Measurements from ENCODE around the gene PPFIA4. TPM values are rescaled to one million over a fixed set of nuclear protein-coding genes. Genes with fewer than 3 reads are reported as not detected.

PPFIA4 gene
- polyA plus RNA-seq, 3 donors from 2014 or later = not detected

GRCh38 chr1:203028784-203029553 is 2.7 kb downstream of the PPFIA4 start:
- no peak overlapping the region for H3K27ac Mint-ChIP-seq
- DNase-seq = no peak
- H3K4me1 Mint-ChIP-seq = peaks cover 20 to 21% of the 10 kb centered on the region in 2 donors
- H3K27me3 Mint-ChIP-seq (ENCODE audit: low read depth in 3 of 3) = peaks cover 0 to 5% (median 5%) of the 10 kb centered on the region in 3 donors
- H3K9me3 Mint-ChIP-seq = no peaks in the 10 kb centered on the region
- H3K4me3 Mint-ChIP-seq = no peak overlapping the region
- H3K36me3 Mint-ChIP-seq = no peaks in the 10 kb centered on the region

GRCh38 chr1:203031467-203031866 is 5.2 kb downstream of the PPFIA4 start:
- DNase-seq = no peak
- H3K4me3 Mint-ChIP-seq = no peak overlapping the region
- peaks cover 12 to 13% of the 10 kb centered on the region in 2 donors for H3K4me1 Mint-ChIP-seq
- no peaks in the 10 kb centered on the region for H3K9me3 Mint-ChIP-seq
- no peak overlapping the region for H3K27ac Mint-ChIP-seq
- H3K27me3 Mint-ChIP-seq (ENCODE audit: low read depth in 3 of 3) = peaks cover 5 to 7% (median 5%) of the 10 kb centered on the region in 3 donors
- H3K36me3 Mint-ChIP-seq = no peaks in the 10 kb centered on the region

- H3K27ac Mint-ChIP-seq = no peak overlapping the region
- no peak for DNase-seq
- H3K27me3 Mint-ChIP-seq (ENCODE audit: low read depth in 3 of 3) = peaks cover 5 to 8% (median 5%) of the 10 kb centered on the region in 3 donors
- no peaks in the 10 kb centered on the region for H3K9me3 Mint-ChIP-seq
- H3K4me1 Mint-ChIP-seq = no peaks in the 10 kb centered on the region
- H3K36me3 Mint-ChIP-seq = no peaks in the 10 kb centered on the region
- no peak overlapping the region for H3K4me3 Mint-ChIP-seq
Measured at GRCh38 chr1:203033287-203033686, 7.0 kb downstream of the PPFIA4 start.

GRCh38 chr1:203033917-203034316 is 7.6 kb downstream of the PPFIA4 start:
- Mint-ChIP-seq H3K9me3 (no peaks in the 10 kb centered on the region), H3K4me1 (no peaks in the 10 kb centered on the region), H3K27me3 (ENCODE audit: low read depth in 3 of 3) (peaks cover 5 to 8% (median 5%) of the 10 kb centered on the region in 3 donors), H3K27ac (no peak overlapping the region), H3K36me3 (no peaks in the 10 kb centered on the region), H3K4me3 (no peak overlapping the region)
- no peak for DNase-seq

- DNase-seq = no peak
- no peaks in the 10 kb centered on the region for H3K9me3 Mint-ChIP-seq
- peaks cover 5 to 12% (median 9%) of the 10 kb centered on the region in 3 donors for H3K27me3 Mint-ChIP-seq (ENCODE audit: low read depth in 3 of 3)
- H3K36me3 Mint-ChIP-seq = no peaks in the 10 kb centered on the region
- no peaks in the 10 kb centered on the region for H3K4me1 Mint-ChIP-seq
- no peak overlapping the region for H3K27ac Mint-ChIP-seq
- H3K4me3 Mint-ChIP-seq = no peak overlapping the region
Measured at GRCh38 chr1:203034422-203035110, 8.3 kb downstream of the PPFIA4 start.

- Mint-ChIP-seq H3K4me3 (no peak overlapping the region), H3K9me3 (no peaks in the 10 kb centered on the region), H3K36me3 (no peaks in the 10 kb centered on the region), H3K27ac (no peak overlapping the region), H3K27me3 (ENCODE audit: low read depth in 3 of 3) (peaks cover 5 to 12% (median 9%) of the 10 kb centered on the region in 3 donors), H3K4me1 (no peaks in the 10 kb centered on the region)
- no peak for DNase-seq
Measured at GRCh38 chr1:203035111-203036000, 9.1 kb downstream of the PPFIA4 start.

- no peaks in the 10 kb centered on the region for H3K36me3 Mint-ChIP-seq
- peaks cover 5 to 13% (median 10%) of the 10 kb centered on the region in 3 donors for H3K27me3 Mint-ChIP-seq (ENCODE audit: low read depth in 3 of 3)
- H3K4me1 Mint-ChIP-seq = no peaks in the 10 kb centered on the region
- no peak overlapping the region for H3K4me3 Mint-ChIP-seq
- no peak for DNase-seq
- no peaks in the 10 kb centered on the region for H3K9me3 Mint-ChIP-seq
- no peak overlapping the region for H3K27ac Mint-ChIP-seq
Measured at GRCh38 chr1:203036135-203036534, 9.8 kb downstream of the PPFIA4 start.

GRCh38 chr1:203036537-203036936 is 10.2 kb downstream of the PPFIA4 start:
- Mint-ChIP-seq H3K36me3 (no peaks in the 10 kb centered on the region), H3K4me3 (no peak overlapping the region), H3K9me3 (no peaks in the 10 kb centered on the region), H3K4me1 (no peaks in the 10 kb centered on the region), H3K27me3 (ENCODE audit: low read depth in 3 of 3) (peaks cover 5 to 13% (median 10%) of the 10 kb centered on the region in 3 donors), H3K27ac (no peak overlapping the region)
- DNase-seq = no peak

GRCh38 chr1:203037509-203038190 is 11.4 kb downstream of the PPFIA4 start:
- H3K36me3 Mint-ChIP-seq = no peaks in the 10 kb centered on the region
- H3K4me1 Mint-ChIP-seq = no peaks in the 10 kb centered on the region
- DNase-seq = no peak
- H3K4me3 Mint-ChIP-seq = no peak overlapping the region
- H3K9me3 Mint-ChIP-seq = no peaks in the 10 kb centered on the region
- no peak overlapping the region for H3K27ac Mint-ChIP-seq
- H3K27me3 Mint-ChIP-seq (ENCODE audit: low read depth in 3 of 3) = peaks cover 5 to 11% (median 7%) of the 10 kb centered on the region in 3 donors

GRCh38 chr1:203038217-203038741 is 12.0 kb downstream of the PPFIA4 start:
- H3K4me1 Mint-ChIP-seq = no peaks in the 10 kb centered on the region
- no peak overlapping the region for H3K4me3 Mint-ChIP-seq
- H3K9me3 Mint-ChIP-seq = no peaks in the 10 kb centered on the region
- H3K27me3 Mint-ChIP-seq (ENCODE audit: low read depth in 3 of 3) = peaks cover 5 to 11% (median 7%) of the 10 kb centered on the region in 3 donors
- no peak overlapping the region for H3K27ac Mint-ChIP-seq
- no peaks in the 10 kb centered on the region for H3K36me3 Mint-ChIP-seq
- no peak for DNase-seq

- H3K4me3 Mint-ChIP-seq = no peak overlapping the region
- H3K27ac Mint-ChIP-seq = no peak overlapping the region
- H3K4me1 Mint-ChIP-seq = no peaks in the 10 kb centered on the region
- H3K27me3 Mint-ChIP-seq (ENCODE audit: low read depth in 3 of 3) = peaks cover 4 to 11% (median 7%) of the 10 kb centered on the region in 3 donors
- DNase-seq = peak; percentile 31 to 46 (median 41)
- H3K36me3 Mint-ChIP-seq = no peaks in the 10 kb centered on the region
- no peaks in the 10 kb centered on the region for H3K9me3 Mint-ChIP-seq
Measured at GRCh38 chr1:203038891-203039608, 12.8 kb downstream of the PPFIA4 start.

GRCh38 chr1:203039609-203040512 is 13.6 kb downstream of the PPFIA4 start:
- H3K4me1 Mint-ChIP-seq = no peaks in the 10 kb centered on the region

More at GRCh38 chr1:203039609-203040512, 13.6 kb downstream of the PPFIA4 start:
- DNase-seq = no peak
- Mint-ChIP-seq H3K27me3 (ENCODE audit: low read depth in 3 of 3) (peaks cover 3 to 11% (median 7%) of the 10 kb centered on the region in 3 donors), H3K4me3 (no peak overlapping the region), H3K27ac (no peak overlapping the region), H3K36me3 (no peaks in the 10 kb centered on the region), H3K9me3 (no peaks in the 10 kb centered on the region)

All from immature natural killer cell (primary cell).